HL-60 (cell line): ENCODE measurements around the gene TENT5A.

Source experiments
- DNase-seq, 2 experiments: peaks; one replicate each; pipeline ENCODE4 v3.0.0-alpha.2; 2010 to 2020; ENCODE audit warnings: low read depth in 1 of 2, low spot score in 1 of 2
- H3K27ac ChIP-seq: fragments of 250-450 bp; sonication (Bioruptor Pico); replicated peaks from 2 replicates; pipeline ENCODE4 v1.5.1; 2020; ENCODE audit warnings: mild to moderate bottlenecking, moderate library complexity
- H3K27me3 ChIP-seq: fragments of 250-450 bp; sonication (Bioruptor Pico); 2 replicates; pipeline ENCODE4 v1.5.1; 2021; ENCODE audit warnings: mild to moderate bottlenecking, moderate library complexity; ENCODE audit not compliant: insufficient read depth, poor library complexity, severe bottlenecking
- H3K4me3 ChIP-seq: replicated peaks from 2 replicates; pipeline ENCODE4 v1.5.1; 2011; ENCODE audit warnings: mild to moderate bottlenecking, control low read depth, low read length; ENCODE audit not compliant: insufficient read depth
- GABPA ChIP-seq: IDR thresholded peaks from 2 replicates; pipeline ENCODE4 v1.6.1; 2012; ENCODE audit warnings: low read depth
- POLR2AphosphoS5 ChIP-seq: IDR thresholded peaks from 2 replicates; pipeline ENCODE4 v1.6.1; 2012; ENCODE audit warnings: low read depth
- REST ChIP-seq: IDR thresholded peaks from 2 replicates; pipeline ENCODE4 v1.6.1; 2012; ENCODE audit warnings: low read depth; ENCODE audit not compliant: insufficient replicate concordance
- SPI1 ChIP-seq: IDR thresholded peaks from 2 replicates; pipeline ENCODE4 v1.6.1; 2012; ENCODE audit warnings: low read depth, mild to moderate bottlenecking, borderline replicate concordance
- TF ChIP-seq, protein P1 (sequence below): IDR thresholded peaks from one replicate; pipeline ENCODE4 v1.5.1; 2011; ENCODE audit warnings: low read length, control low read depth, inconsistent platforms; ENCODE audit not compliant: insufficient read depth

The TENT5A gene

GRCh38 chr6:81713205-81713604 is 39.3 kb downstream of the TENT5A start:
- Histone ChIP-seq H3K27me3 (no peaks in the 10 kb centered on the region), H3K4me3 (no peak overlapping the region), H3K27ac (no peak overlapping the region)
- TF ChIP-seq REST (no peak), POLR2AphosphoS5 (no peak), SPI1 (no peak), GABPA (no peak)
- TF ChIP-seq, protein P1, sequence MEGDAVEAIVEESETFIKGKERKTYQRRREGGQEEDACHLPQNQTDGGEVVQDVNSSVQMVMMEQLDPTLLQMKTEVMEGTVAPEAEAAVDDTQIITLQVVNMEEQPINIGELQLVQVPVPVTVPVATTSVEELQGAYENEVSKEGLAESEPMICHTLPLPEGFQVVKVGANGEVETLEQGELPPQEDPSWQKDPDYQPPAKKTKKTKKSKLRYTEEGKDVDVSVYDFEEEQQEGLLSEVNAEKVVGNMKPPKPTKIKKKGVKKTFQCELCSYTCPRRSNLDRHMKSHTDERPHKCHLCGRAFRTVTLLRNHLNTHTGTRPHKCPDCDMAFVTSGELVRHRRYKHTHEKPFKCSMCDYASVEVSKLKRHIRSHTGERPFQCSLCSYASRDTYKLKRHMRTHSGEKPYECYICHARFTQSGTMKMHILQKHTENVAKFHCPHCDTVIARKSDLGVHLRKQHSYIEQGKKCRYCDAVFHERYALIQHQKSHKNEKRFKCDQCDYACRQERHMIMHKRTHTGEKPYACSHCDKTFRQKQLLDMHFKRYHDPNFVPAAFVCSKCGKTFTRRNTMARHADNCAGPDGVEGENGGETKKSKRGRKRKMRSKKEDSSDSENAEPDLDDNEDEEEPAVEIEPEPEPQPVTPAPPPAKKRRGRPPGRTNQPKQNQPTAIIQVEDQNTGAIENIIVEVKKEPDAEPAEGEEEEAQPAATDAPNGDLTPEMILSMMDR: no peak
- no peak for DNase-seq

DNA sequence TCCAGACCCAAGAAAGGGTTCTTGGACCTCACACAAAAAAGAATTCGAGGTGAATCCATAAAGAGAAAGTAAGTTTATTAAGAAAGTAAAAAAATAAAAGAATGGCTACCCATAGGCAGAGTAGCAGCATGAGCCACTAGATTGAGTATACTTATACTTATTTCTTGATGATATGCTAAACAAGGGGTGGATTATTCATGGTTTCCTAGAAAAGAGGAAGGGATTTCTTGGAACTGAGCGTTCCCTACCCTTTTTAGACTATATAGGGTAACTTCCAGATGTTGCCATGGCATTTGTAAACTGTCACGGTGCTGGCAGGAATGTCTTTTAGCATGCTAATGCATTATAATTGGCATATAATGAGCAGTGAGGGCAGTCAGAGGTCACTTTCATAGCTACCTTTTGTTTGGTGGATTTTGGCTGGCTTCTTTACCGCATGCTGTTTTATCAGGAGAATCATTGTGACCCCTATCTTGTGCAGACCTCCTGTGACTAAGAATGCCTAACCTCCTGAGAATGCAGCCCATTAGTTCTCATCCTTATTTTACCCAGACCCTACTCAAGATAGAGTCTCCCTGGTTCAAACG is 44.3 kb downstream of the TENT5A start:
- no peak for DNase-seq
- Histone ChIP-seq H3K4me3 (no peak overlapping the region), H3K27me3 (no peaks in the 10 kb centered on the region), H3K27ac (no peak overlapping the region)
- TF ChIP-seq SPI1 (no peak), POLR2AphosphoS5 (no peak), REST (no peak), GABPA (no peak)
- TF ChIP-seq, protein P1: no peak

- Histone ChIP-seq H3K27ac (no peak overlapping the region), H3K27me3 (no peaks in the 10 kb centered on the region), H3K4me3 (no peak overlapping the region)
- TF ChIP-seq GABPA (no peak), REST (no peak), POLR2AphosphoS5 (no peak), SPI1 (no peak)
- TF ChIP-seq, protein P1: no peak
- DNase-seq: no peak
These were observed 47.8 kb downstream of the TENT5A start for GRCh38 chr6:81704700-81705099.
